NCI-H2171 treated with DMSO at 0.1 percent for 48 hours (cell line): ENCODE data around the gene CAPZA2.

ENCODE experiments used
- DNase-seq: peaks from one replicate; lab custom pipeline; 2025; lab: John Stamatoyannopoulos, UW

CAPZA2 gene

DNA sequence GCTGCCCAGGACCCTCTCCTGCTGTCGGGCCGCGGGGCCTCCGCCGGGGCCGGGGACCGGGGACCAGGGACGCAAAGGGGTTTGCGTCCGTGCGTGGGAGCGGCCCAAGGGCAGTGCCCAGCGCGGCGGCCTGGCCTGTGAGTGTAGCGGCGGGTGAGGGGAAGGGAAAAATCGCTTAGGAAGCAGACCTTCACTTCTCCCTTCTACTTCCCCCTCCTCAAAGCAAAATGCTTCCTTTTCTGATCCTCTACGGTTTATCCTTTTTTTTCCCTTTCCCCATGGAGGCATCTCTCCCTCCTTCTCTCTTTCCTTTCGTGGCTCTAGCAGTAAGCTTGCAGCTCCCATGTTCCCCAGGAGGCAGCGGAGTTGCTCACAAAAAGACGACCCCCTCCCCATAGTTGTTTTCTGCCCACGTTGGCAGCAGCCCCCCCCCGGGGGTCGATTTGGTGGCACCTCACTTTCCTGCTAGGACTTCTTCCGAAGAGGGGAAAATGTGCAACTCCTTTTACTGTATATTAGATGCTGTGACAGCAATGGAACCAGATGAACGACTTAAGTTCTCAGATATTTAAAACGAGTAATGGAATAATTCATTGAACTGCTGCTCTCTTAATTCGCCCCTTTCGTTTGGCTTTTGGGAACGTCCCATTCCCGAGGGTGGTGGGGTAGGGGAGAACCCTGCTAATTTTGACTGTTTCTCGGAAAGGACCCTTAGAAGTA lies 724 bp downstream of the CAPZA2 start:
- DNase-seq, result peak; percentile 49

DNA sequence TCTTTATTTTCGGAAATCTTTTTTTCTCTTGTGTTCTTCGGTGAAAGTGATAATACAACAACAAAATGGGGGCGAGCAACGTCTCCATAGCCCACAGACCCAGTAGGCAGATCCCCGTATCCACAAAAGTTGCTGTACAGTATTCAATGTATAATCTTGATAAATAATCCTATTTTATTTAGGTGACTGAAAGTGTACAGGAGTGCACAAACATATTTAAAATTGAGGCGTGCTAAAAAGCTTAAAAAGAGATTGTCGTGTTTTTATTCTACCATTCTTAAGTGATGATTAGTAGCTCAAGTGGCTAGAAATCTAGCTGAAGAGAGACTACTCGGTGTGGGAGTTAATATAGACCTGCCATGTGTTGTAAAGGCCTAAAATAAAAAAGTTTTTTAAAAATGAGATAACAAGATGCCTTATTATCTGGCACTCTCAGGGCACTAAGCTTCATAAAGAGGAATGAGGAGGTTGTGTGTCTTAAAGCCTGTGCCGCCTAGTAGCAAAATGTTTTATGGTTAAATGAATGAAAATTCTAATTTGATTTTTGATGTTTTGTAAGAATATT lies 1.6 kb downstream of the CAPZA2 start:
- no peak for DNase-seq

DNA sequence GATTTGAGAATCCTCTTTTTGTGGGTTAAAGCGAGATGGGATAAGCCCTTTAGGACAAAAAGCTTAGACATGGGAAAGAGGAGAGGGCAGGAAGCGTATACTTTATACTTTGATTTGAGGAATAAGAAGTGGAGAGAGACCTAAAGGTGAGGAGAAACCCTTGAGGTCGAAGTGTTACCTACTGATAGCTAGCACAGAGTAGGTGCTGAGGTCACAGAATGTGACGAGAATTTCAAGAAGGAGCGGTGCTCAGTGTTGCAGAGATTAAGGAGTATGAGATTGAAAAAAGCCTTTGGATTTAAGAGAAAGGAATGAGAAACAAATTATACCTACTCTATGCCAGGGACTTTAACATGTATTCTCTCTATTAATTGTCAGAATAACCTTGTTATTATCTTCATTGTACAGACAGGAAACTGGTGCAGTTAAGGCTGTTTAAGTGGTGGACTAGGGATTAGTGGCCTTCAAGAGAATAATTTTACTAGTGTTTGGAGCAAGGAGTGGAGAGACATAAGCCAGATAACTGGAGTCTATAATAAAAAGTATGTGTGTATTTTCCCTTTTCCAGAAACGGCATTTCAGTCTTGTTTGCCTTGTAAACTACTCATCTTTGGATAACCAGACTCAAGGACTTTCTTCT lies 8.8 kb downstream of the CAPZA2 start:
- no peak for DNase-seq

DNA sequence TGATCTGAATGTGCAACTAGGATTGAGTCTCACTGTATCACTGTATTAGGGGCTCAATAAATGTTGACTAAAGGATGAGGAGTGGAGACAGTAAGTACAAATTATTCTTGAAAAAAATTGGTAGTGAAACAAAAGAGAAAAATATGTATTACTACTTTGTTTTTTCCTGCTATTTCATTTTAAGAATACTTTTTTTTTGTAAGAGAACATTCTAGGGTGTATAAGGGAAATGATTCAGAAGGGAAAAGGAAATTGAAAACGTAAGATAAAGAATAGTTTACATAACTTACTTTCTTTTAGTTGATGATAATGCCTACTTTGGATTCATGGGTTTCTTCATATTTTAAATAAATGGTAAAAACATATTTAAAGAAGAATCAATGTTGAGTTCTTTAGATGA lies 9.6 kb downstream of the CAPZA2 start:
- no peak for DNase-seq

DNA sequence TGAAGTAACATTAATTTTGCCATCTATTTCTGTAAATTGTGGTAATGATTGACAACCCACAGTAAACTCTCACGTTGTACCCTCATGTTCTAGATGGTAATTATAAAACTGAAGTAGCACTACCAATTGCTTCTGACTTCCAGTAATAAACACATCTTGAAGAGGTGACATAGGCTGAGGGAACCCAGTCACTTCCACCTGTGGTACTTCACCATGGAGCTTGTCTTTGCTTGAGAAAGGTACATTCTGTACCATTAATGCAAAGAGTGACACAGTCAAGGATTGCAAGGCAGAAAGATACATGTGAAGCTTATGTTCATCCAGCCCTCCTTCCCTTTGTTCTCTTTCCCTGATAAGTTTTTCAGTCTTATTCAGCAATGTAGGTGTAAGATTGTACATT lies 11.2 kb downstream of the CAPZA2 start:
- DNase-seq, result no peak

DNA sequence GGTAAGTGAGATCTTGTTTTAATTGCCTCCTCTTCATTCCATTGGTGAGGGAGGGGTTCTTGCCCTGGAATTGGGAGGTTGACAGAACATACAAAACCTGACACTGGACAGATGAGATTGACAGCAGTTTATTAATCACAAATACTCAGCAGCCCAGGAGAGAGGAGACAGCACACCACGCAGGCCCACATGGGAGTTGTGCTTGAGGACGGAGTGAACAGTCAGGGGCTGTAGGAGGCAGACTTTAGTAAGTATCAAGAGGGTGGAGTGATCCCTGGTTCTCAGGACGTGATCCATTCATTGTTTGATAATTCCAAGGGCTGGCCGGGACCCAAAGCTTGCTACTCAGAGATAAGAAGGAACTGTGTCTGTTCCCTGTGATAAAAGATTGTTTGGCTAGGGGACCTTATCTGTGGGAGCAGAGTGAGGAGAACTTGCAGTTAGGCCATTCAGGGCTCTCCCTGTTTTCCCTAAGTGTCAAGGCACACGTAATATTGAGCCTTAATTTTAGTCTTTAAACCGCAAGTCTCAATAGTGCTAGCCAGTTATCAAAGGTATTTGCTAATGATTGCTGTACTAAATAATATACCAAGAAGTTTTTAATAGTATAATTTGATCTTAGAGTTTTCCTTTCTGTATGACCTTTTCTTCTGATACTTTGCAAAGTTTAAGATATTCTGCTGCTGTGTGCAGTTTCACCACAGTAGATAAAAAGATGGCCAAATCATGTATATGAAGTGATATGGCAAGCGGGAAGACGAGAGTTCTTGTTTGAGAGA lies 14.5 kb downstream of the CAPZA2 start:
- no peak for DNase-seq

DNA sequence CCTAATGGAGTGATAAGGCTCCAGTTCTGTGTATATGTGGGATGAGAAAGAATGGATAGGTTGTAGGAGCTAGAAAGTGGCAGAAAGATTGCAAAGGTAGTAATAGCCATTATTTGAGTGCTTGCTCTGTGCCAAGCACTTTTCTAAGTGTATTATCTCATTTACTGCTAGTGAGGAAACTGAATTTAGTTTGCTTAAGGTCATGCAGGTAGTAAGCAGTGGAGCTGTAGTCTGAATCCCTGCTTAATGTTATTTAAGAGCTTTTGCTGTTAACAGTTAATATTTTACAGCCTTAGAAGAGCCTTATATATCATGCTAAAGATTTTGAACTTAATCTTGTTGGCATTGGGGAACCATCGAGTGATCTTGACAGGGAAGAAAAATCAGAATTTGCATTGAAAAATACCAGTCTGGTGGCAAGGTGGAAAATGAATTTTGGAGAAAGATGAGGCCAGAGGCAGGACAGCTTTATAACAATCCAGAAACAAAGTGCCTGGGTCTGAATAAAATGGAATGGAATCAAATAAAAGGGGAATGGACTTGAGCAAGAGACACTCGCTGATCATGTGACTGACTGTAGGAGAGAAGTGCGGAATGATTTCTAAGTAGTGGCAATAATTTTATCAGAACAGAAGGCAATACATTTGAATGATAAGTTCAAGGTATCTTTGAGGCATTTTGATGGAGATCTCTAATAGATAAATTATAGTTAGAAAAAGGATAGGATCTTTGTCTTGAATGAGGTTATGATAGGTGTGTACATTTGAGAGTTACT lies 15.2 kb downstream of the CAPZA2 start:
- DNase-seq, result no peak

DNA sequence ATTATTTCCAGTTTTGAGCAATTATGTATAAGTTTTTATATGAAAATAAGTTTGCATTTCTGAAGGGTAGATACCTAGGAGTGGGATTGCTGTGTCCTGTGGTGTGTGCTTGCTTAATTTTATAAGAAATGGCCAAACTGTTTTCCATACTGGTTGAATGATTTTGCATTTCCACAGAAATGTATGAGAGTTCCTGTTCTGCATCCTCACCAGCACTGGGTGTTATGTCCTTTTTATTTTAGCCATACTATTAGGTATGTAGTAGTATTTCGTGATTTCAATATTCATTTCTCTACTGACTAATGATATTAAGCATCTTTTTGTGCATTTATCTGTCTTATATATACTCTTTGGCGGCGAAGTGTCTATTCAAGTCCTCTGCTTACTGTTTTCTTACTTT lies 22.3 kb downstream of the CAPZA2 start:
- DNase-seq, result no peak

DNA sequence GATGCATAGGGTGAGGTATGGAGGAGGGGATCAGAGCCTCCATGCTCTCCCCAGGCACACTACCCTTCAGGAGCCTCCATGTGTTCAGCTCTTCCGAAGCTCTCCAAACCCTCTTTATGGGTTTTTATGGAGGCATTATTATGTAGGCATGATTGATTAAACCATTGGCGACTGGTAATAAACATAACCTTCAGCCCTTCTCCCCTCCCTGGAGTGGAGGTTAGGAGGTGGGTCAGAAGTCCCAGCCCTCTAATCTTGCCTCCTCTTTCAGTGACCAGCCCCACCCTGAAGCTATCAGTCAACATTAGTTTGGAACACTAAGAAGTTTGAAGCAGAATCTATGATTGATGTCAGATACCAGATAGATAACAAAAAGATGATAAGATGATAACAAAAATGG lies 23.3 kb downstream of the CAPZA2 start:
- no peak for DNase-seq

DNA sequence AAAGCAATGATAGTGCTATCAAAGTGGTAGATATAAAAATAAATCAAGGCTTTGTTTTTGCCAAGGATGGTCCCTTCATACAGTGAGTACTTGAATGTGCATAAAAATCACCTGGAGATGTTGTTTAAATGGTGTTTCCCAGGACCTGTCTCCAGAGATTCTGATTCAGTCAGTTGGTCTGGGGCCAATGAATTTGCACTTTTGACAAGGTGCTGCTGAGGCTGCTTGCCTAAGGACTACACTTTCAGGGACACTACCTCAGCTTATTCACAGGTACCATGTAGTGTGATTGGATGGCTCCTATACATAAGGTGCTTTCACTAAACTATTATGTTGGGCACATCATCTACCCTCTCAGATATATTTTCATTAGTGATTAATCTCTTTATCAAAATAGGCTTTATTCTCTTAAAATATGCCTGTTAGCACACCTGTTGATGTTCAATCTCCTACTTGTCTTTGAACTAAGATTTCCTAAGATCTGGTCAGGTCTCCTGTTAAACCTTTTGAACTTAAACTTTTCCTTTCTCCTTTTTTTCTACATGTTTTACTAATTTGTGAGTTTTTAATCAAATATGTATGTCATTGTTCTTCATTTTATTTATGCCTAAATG lies 24.3 kb downstream of the CAPZA2 start:
- DNase-seq, result no peak

DNA sequence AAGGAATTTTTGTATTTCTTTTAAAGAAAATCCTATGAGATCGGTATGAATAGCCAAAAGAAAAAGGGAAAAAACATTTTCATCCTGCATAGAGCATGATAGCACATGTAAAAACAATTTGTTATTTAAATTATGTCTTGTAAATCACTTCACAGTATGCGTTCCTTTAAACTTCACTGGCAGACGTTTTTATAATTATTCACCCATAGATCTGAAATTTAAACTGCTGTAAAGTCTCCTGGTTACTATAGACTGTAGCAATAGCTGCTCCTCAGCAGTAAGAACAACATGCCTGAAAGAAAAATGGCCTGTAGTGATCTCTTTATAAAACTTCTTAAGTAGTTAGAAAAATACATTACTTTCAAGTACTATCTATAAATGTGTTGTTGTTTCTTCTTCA lies 26.5 kb downstream of the CAPZA2 start:
- DNase-seq, result no peak

DNA sequence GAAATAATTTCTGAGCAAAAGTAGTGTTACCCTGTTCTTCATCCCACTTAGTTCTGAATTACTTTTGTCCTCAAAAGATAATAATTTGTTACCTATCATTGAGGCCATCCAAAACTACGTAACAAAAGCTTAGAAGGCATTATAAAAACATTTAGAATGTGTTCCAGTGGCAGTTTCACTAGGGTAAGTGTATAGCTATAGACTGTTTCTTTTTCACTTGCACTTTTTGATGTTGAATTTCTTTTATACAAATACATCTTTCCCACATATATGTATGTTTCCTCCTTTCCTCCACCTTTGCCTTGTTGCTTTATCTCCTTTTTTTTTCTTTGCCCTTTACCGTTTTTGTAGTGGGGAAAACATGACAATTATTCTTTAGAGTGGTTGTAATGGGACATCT lies 33.5 kb downstream of the CAPZA2 start:
- no peak for DNase-seq

DNA sequence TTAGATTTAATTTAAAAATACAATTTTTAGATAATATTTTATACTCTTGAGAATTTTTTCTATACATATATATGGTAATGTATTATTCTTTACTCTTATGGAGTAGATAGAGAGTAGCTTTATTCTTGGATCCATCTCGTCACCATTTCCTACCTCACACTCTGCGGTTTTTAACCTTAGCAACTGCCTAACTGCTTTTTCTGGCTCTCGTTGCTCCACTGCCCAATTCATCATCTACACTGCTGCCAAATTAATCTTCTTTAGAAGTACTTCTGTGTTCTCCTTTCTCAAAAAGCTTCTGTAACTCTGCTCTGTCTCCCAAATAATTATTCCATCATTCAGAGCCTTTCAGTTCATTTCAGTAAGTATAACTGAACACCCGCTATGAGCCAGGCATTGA lies 35.3 kb downstream of the CAPZA2 start:
- DNase-seq, result no peak

DNA sequence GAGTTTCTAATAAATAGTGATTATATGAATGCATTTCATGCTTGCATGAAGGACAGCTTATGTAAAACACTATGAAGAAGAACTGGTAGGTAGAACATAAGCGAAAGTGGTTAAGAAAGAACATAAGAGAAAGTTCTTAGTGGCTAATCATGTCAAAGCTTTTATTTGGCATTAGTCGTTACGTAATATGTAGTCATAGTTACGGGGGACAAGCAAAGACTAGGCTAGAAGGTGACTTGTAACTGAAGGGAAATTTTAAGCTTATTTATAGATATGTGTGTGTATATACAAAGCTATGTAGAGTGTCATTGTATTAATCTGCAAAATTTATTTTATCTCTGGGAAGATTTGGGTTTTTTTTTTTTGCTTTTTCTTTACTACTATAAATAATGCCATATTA lies 36.9 kb downstream of the CAPZA2 start:
- no peak for DNase-seq

DNA sequence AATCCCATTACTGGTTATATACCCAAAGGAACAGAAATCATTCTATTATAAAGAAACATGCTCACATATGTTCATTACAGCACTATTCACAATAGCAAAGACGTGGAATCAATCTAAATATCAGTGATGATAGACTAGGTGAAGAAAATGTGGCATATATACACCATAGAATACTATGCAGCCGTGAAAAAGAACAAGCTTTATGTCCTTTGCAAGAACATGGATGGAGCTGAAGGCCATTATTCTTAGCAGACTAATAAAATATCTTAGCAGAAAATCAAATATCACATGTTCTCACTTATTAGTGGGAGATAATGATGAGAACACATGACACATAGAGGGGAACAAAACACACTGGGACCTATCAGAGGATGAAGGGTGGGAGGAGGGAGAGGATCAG lies 38.8 kb downstream of the CAPZA2 start:
- DNase-seq, result no peak

DNA sequence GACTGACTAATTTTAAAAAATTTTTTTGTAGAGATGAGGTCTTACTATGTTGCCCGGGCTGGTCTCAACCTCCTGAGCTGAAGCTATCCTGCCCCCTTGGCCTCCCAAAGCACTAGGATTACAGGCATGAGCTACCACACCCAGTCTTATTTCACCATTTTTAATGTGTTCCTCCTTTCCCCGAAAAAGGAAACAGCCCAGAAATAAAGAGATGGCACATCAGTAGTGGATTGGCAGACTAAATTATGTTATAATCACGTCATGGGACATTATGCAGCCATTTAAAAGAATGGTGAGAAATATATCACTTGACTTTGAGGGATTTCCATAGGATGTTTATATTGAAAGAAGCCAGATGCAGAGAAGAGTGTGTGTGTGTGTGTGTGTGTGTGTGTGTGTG lies 40.5 kb downstream of the CAPZA2 start:
- no peak for DNase-seq

DNA sequence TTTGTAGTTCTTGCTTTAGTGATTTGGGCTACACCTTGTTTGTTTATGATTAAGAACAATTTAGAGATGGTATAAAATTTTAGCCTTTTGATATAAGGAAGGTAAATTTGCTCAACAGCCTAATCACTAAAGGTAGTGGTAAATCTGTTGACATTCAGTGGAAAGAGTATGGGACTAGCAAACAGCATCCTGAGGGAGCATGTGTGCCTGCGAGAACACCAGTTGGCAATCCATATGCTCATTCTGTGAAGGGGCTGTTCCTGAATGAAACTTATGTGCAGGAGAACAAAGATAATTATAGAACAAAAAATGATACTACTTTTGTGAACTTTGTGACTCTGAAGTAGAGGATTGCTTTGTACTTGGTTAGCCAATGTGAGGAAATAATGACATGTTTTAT lies 44.0 kb downstream of the CAPZA2 start:
- peak; percentile 19 for DNase-seq

DNA sequence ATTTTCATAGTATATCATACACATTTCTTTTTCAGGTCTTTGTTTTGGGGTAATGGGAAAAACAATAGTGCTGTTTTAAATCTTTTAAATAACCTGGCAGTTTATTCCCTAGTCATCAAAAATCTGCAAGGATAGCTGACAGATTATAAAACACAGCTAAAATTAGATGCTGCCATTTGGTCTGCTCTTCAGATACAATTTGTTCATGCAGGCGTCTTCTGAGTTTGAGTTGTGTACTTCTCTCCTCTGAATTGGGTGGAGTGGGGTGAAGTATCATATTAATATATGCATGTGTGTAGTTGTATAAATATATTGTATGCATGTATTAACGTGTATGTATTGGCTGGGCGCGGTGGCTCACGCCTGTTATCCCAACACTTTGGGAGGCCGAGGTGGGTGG lies 48.0 kb downstream of the CAPZA2 start:
- DNase-seq, result no peak

DNA sequence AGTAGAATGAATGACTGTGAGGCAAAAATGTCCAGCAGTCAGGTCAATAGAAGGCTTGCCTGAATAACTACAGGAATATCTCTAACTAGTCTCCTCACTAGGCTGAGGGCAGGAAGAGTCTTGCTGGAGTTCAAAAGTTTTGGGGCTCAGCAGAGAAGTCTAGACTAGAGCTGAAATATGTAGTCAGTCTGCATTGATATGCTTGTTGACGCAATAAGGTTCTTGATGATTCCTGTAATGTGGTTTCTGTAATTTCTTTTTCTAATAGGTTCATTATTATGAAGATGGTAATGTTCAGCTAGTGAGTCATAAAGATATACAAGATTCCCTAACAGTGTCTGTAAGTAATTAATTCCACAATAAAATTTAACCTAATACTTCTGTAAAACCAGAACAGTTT lies 49.4 kb downstream of the CAPZA2 start:
- DNase-seq, result no peak

DNA sequence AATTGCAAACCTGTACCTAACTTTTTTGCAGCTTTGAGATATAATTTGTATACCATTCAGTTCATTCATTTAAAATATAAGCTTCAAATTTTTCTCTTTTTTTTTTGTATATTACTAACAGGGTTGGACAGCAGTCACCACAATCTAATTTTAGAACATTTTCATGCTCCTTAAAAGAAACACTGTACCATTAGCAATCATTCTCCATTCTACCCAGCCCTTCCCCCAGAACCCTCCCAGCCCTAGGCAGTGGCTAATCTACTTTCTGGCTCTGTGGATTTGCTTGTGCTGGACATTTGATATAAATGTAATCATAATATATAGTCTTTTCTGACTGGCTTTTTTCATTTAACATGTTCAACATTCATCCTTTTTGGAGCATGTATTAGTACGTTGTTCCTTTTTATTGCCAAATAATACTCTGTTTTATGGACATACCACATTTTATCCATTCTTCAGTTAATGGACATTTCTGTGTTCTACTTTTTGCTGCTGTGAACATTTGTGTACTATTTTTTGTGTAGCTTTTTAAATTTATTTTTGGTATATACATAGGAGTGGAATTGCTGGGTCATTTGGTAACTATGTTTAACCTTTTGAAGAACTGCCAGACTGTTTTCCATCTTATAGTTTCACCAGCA lies 50.0 kb downstream of the CAPZA2 start:
- no peak for DNase-seq

DNA sequence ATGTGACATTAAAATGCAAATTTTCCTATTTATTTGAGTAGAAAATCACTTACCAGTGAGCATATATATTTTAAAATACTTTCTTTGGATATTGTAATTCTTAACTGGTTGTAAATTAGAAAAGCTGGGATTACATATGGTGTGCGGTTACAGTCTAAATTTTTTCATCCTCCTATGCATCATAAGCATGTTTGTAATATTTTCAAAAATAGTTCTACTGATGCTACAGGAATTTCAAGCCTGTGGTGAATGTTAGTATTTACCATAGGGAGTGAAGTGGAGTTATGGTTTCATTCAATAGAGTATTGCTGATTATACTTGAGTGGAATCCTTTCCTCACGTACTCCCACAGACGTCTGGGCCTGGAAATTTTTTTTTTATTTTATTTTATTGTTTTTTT lies 56.3 kb downstream of the CAPZA2 start:
- DNase-seq, result no peak
